EH (cell line): Measurements from ENCODE around the gene ACADM.
A peak's percentile ranks its signal among the peaks of the same experiment; 100 is the strongest.
"Not testable (repeated sequence)": the region's sequence is repeated elsewhere in the genome, so short reads cannot be mapped to it uniquely, and the experiment has no call there.

Source experiments
- DNase-seq: peaks from one replicate; pipeline ENCODE4 v3.0.0-alpha.2; 2015; ENCODE audit warnings: low read depth

Gene ACADM

GRCh38 chr1:75724472-75725022 is at the start of gene ACADM:
TSS of gene ACADM (plus strand) at chr1:75724709. CDS start at chr1:75724788, 79 bp downstream.
- peak; percentile 87 for DNase-seq

- no peak for DNase-seq
Observed at GRCh38 chr1:75677443-75677842, 47.1 kb upstream of the ACADM start.

GRCh38 chr1:75677964-75678363 is 46.5 kb upstream of the ACADM start:
- not testable (repeated sequence) for DNase-seq

GRCh38 chr1:75690547-75690946 is 34.0 kb upstream of the ACADM start:
- DNase-seq: no peak

- DNase-seq: no peak
Observed at GRCh38 chr1:75693551-75693950, 31.0 kb upstream of the ACADM start.

GRCh38 chr1:75696000-75696399 is 28.5 kb upstream of the ACADM start:
- no peak for DNase-seq

GRCh38 chr1:75707191-75707590 is 17.3 kb upstream of the ACADM start:
- DNase-seq: no peak

GRCh38 chr1:75708910-75709309 is 15.6 kb upstream of the ACADM start:
- DNase-seq: peak; percentile 57

GRCh38 chr1:75710832-75711231 is 13.7 kb upstream of the ACADM start:
- no peak for DNase-seq

- DNase-seq: no peak
Observed at GRCh38 chr1:75711846-75712245, 12.7 kb upstream of the ACADM start.

GRCh38 chr1:75712306-75712705 is 12.2 kb upstream of the ACADM start:
- peak; percentile 34 for DNase-seq

- no peak for DNase-seq
Observed at GRCh38 chr1:75719810-75720209, 4.7 kb upstream of the ACADM start.

- DNase-seq: no peak
Observed at GRCh38 chr1:75720325-75720724, 4.2 kb upstream of the ACADM start.

GRCh38 chr1:75720820-75721219 is 3.7 kb upstream of the ACADM start:
- no peak for DNase-seq

- peak; percentile 72 for DNase-seq
Observed at GRCh38 chr1:75722246-75722645, 2.3 kb upstream of the ACADM start.

GRCh38 chr1:75722966-75723365 is 1.5 kb upstream of the ACADM start:
- no peak for DNase-seq

- peak; percentile 79 for DNase-seq
Observed at GRCh38 chr1:75723989-75724471, 479 bp upstream of the ACADM start.

GRCh38 chr1:75725266-75725665 is 757 bp downstream of the ACADM start:
- DNase-seq: peak; percentile 59

GRCh38 chr1:75725861-75726361 is 1.4 kb downstream of the ACADM start:
- peak; percentile 6 for DNase-seq

- DNase-seq: no peak
Observed at GRCh38 chr1:75727571-75727970, 3.1 kb downstream of the ACADM start.

- no peak for DNase-seq
Observed at GRCh38 chr1:75730432-75730831, 5.9 kb downstream of the ACADM start.

- DNase-seq: peak; percentile 70
Observed at GRCh38 chr1:75731881-75732280, 7.4 kb downstream of the ACADM start.

- DNase-seq: peak; percentile 86
Observed at GRCh38 chr1:75732703-75733102, 8.2 kb downstream of the ACADM start.

- DNase-seq: no peak
Observed at GRCh38 chr1:75733661-75734060, 9.2 kb downstream of the ACADM start.
